ENCODE results near the gene SBDS. TPM values are rescaled to one million over a fixed set of nuclear protein-coding genes. Genes with fewer than 3 reads are reported as not detected.

Gene SBDS
- polyA plus RNA-seq, 2 of the 4 experiments (the other 2 are of a cell fraction), result 82.7 to 101 TPM

DNA sequence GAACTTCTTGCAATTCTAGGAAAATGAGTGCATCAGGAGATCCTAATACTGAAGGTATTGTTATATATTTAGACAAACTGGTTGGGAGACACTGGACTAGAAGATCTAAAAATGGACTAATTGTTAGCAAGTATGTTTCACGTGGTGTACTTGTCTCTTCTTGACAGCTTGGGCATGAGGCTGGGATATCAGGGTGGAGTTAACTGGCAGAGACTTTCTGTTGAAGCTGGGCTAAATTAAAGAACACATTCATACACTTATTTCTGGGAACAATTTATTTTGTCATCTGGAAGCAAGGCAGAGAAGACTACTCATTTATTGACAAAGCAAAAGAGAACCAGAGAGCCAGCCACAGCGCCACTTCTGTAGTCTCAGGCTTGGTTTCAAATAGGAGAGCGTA is 27.1 kb upstream of the SBDS start:
- ATAC-seq, result no peak
- H3K4me3 ChIP-seq, result no peak overlapping the region
- 0 out of 3 replicates have a peak, but pooled peaks cover 3% of the 10 kb centered on the region for H3K4me1 ChIP-seq
- no peak for TF ChIP-seq NPAS2 (CRISPR knock-in tag; IDR thresholded peaks at IDR 0.05; ENCODE audit: borderline replicate concordance)
- TF ChIP-seq TP53 (CRISPR knock-in tag; IDR thresholded peaks at IDR 0.05), result no peak
- TF ChIP-seq EHF (CRISPR knock-in tag; IDR thresholded peaks at IDR 0.05), result no peak
- no peak for TF ChIP-seq CEBPB (IDR thresholded peaks at IDR 0.05)
- TF ChIP-seq, protein P1, sequence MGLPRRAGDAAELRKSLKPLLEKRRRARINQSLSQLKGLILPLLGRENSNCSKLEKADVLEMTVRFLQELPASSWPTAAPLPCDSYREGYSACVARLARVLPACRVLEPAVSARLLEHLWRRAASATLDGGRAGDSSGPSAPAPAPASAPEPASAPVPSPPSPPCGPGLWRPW (IDR thresholded peaks at IDR 0.05), result no peak
- DNase-seq (ENCODE audit: low read depth in 1 of 2, low spot score in 1 of 2), result no peak
- ChIA-PET CTCF (no interaction called here), POLR2A (no interaction called here)
- no peaks in the 10 kb centered on the region for H3K9me3 ChIP-seq
- no peak overlapping the region for H3K4me2 ChIP-seq
- WGBS (ENCODE audit: missing lambda C conversion rate), result 92% methylated on average over 3 of the region's 3 CpGs
- H3K27ac ChIP-seq, result no peak overlapping the region
- FAIRE-seq, result no peak

DNA sequence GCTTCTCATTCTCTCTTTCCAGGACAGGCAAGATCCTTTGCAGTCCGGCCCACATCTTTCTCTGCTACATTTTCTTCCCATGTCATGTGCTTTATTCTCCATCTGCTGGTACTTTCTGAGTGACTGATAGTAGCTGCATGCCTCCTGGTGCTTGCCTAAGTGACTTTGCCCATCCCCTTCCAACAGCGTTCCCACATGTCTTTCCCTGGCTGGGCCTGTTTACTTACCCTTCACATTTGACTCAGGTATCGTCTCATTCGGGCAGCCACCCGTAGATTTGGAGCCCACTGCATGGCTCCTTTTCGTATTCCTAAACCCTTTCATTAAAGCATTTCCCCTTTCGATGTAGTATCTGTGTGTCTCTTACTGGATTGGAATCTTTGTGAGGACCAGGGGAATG is 25.9 kb upstream of the SBDS start:
- ChIA-PET CTCF (interaction anchor here (0.6 to 0.7 kb wide), 2 partner anchors 9 to 19 kb away, joined by 3 read pairs; no protein-coding TSS in a partner anchor), POLR2A (no interaction called here)
- H3K4me2 ChIP-seq, result no peak overlapping the region
- no peak for DNase-seq (ENCODE audit: low read depth in 1 of 2, low spot score in 1 of 2)
- no peak for ATAC-seq
- no peak for FAIRE-seq
- no peak overlapping the region for H3K4me3 ChIP-seq
- no peak overlapping the region for H3K27ac ChIP-seq
- H3K9me3 ChIP-seq, result no peaks in the 10 kb centered on the region
- 83% methylated on average over 7 of the region's 7 CpGs for WGBS (ENCODE audit: missing lambda C conversion rate)
- H3K4me1 ChIP-seq, result 0 out of 3 replicates have a peak, but pooled peaks cover 3% of the 10 kb centered on the region
- TF ChIP-seq BHLHE40 (IDR thresholded peaks at IDR 0.05; ENCODE audit: low read depth, low read length) (no peak), EP300 (IDR thresholded peaks at IDR 0.05) (no peak), HOXA7 (CRISPR knock-in tag; IDR thresholded peaks at IDR 0.05) (no peak), ZFP36 (IDR thresholded peaks at IDR 0.05; ENCODE audit: borderline replicate concordance, partially characterized antibody) (no peak), RNF2 (IDR thresholded peaks at IDR 0.05; ENCODE audit: borderline replicate concordance, low read depth) (no peak), TP53 (CRISPR knock-in tag; IDR thresholded peaks at IDR 0.05) (no peak), FOSB (CRISPR knock-in tag; IDR thresholded peaks at IDR 0.05) (no peak), JUNB (IDR thresholded peaks at IDR 0.05) (no peak), GATA3 (IDR thresholded peaks at IDR 0.05; ENCODE audit: borderline replicate concordance) (no peak), KDM5A (IDR thresholded peaks at IDR 0.05) (no peak), SREBF2 (IDR thresholded peaks at IDR 0.05) (no peak), KDM1A (IDR thresholded peaks at IDR 0.05; ENCODE audit: low read depth) (no peak), HOXB5 (CRISPR knock-in tag; IDR thresholded peaks at IDR 0.05) (no peak), POLR2A (IDR thresholded peaks at IDR 0.05; ENCODE audit: low read length) (no peak), MAFK (IDR thresholded peaks at IDR 0.05; ENCODE audit: partially characterized antibody) (no peak), CEBPB (IDR thresholded peaks at IDR 0.05) (no peak), FOSL2 (IDR thresholded peaks at IDR 0.05) (no peak), FOSL2 (CRISPR knock-in tag; IDR thresholded peaks at IDR 0.05) (no peak), EHF (CRISPR knock-in tag; IDR thresholded peaks at IDR 0.05) (no peak)
- TF ChIP-seq, protein P2, sequence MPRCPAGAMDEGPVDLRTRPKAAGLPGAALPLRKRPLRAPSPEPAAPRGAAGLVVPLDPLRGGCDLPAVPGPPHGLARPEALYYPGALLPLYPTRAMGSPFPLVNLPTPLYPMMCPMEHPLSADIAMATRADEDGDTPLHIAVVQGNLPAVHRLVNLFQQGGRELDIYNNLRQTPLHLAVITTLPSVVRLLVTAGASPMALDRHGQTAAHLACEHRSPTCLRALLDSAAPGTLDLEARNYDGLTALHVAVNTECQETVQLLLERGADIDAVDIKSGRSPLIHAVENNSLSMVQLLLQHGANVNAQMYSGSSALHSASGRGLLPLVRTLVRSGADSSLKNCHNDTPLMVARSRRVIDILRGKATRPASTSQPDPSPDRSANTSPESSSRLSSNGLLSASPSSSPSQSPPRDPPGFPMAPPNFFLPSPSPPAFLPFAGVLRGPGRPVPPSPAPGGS (IDR thresholded peaks at IDR 0.05), result no peak

DNA sequence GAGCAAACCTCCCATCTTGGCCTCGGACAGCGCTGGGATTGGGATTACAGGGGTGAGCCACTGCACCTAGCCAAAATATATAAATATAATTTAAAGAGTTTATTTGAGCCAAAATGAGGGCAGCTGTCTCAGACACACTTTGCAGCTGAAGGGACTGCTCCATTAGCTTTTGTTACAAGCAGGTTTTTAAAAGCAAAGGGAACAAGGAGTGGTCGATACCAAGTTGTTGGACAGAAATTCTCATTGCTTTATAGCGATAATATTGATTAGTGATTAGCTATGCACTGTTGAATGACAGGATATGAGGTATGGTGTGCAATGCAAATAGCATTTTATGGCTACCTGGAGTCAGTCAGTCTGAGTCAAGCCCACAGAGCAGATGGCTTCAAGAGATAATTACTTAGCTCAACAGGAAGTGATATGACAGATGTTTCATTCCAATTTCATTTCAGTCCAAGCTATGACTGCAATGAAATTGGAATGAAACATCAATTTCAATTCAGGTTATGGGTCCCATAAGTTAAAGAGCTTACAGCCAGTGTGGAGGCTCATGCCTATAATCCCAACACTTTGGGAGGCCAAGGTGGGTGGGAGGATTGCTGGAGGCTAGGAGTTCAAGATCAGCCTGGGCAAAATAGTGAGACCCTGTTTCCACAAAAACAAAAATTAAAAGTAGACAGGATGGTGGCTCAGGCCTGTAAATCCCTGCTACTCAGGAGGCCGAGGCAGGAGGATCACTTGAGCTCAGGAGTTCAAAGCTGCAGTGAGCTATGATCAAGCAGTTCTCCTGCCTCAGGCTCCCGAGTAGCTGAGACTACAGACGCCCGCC is 24.4 kb upstream of the SBDS start:
- H3K27ac ChIP-seq, result no peak overlapping the region

More for the DNA sequence above, 24.4 kb upstream of the SBDS start:
- DNase-seq (ENCODE audit: low read depth in 1 of 2, low spot score in 1 of 2) (no peak), FAIRE-seq (no peak), ATAC-seq (0 out of 6 replicates have a peak, but pooled peaks of 1 of the 2 experiments have one; percentile 39)
- no peaks in the 10 kb centered on the region for H3K9me3 ChIP-seq
- POLR2A ChIA-PET, result no interaction called here
- H3K4me3 ChIP-seq, result no peak overlapping the region
- H3K4me1 ChIP-seq, result no peaks in the 10 kb centered on the region
- CTCF ChIA-PET, result no interaction called here
- 80% methylated on average over 8 of the region's 8 CpGs for WGBS (ENCODE audit: missing lambda C conversion rate)
- no peak overlapping the region for H3K4me2 ChIP-seq
- TF ChIP-seq MAFK (IDR thresholded peaks at IDR 0.05; ENCODE audit: partially characterized antibody) (no peak), MAZ (IDR thresholded peaks at IDR 0.05; ENCODE audit: borderline replicate concordance, low read depth, low read length) (no peak), EP300 (IDR thresholded peaks at IDR 0.05) (no peak), BHLHE40 (IDR thresholded peaks at IDR 0.05; ENCODE audit: low read depth, low read length) (no peak), NFE2L2 (conservative IDR thresholded peaks at IDR 0.05; ENCODE audit: low read length) (no peak), ZFP36 (IDR thresholded peaks at IDR 0.05; ENCODE audit: borderline replicate concordance, partially characterized antibody) (no peak), GATA3 (IDR thresholded peaks at IDR 0.05; ENCODE audit: borderline replicate concordance) (no peak), CHD2 (IDR thresholded peaks at IDR 0.05; ENCODE audit: low read length, partially characterized antibody) (no peak), CBX2 (IDR thresholded peaks at IDR 0.05; ENCODE audit: borderline replicate concordance, low read depth) (no peak), RNF2 (IDR thresholded peaks at IDR 0.05; ENCODE audit: borderline replicate concordance, low read depth) (no peak), ESRRA (IDR thresholded peaks at IDR 0.05; ENCODE audit: borderline replicate concordance, low read length) (no peak), FOXS1 (CRISPR knock-in tag; IDR thresholded peaks at IDR 0.05) (no peak), RFX5 (IDR thresholded peaks at IDR 0.05) (no peak), NPAS2 (CRISPR knock-in tag; IDR thresholded peaks at IDR 0.05; ENCODE audit: borderline replicate concordance) (no peak)
- TF ChIP-seq, protein P3, sequence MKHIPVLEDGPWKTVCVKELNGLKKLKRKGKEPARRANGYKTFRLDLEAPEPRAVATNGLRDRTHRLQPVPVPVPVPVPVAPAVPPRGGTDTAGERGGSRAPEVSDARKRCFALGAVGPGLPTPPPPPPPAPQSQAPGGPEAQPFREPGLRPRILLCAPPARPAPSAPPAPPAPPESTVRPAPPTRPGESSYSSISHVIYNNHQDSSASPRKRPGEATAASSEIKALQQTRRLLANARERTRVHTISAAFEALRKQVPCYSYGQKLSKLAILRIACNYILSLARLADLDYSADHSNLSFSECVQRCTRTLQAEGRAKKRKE (CRISPR knock-in tag; IDR thresholded peaks at IDR 0.05; ENCODE audit: low read depth), result no peak
- TF ChIP-seq, protein P1 (IDR thresholded peaks at IDR 0.05), result no peak
- TF ChIP-seq, protein P2 (IDR thresholded peaks at IDR 0.05), result no peak

Data from A549 (cell line).